Activated naive CD8-positive, alpha-beta T cell treated with anti-CD3 and anti-CD28 coated beads for 36 hours (primary cell): Measurements from ENCODE around the gene ELP4. TPM values are rescaled to one million over a fixed set of nuclear protein-coding genes. Genes with fewer than 3 reads are reported as not detected.

ENCODE experiments used
- DNase-seq: peaks from one replicate; pipeline ENCODE4 v3.0.0; 2021
- H3K27ac Mint-ChIP-seq: one replicate; pipeline ENCODE4 v1.8.0; 2022; ENCODE audit warnings: mild to moderate bottlenecking, moderate library complexity, mixed read lengths
- H3K27me3 Mint-ChIP-seq: one replicate; pipeline ENCODE4 v1.8.0; 2022; ENCODE audit warnings: mild to moderate bottlenecking, mixed read lengths
- H3K36me3 Mint-ChIP-seq: one replicate; pipeline ENCODE4 v1.8.0; 2021; ENCODE audit warnings: mild to moderate bottlenecking, mixed read lengths
- H3K4me1 Mint-ChIP-seq: one replicate; pipeline ENCODE4 v1.8.0; 2021; ENCODE audit warnings: mixed read lengths
- H3K4me3 Mint-ChIP-seq: one replicate; pipeline ENCODE4 v1.8.0; 2022; ENCODE audit warnings: mild to moderate bottlenecking, moderate library complexity, mixed read lengths
- H3K9me3 Mint-ChIP-seq: one replicate; pipeline ENCODE4 v1.8.0; 2022; ENCODE audit warnings: mixed read lengths
- total RNA-seq, 2 experiments: library from RNA; stranded (reverse); gene quantifications; one replicate each; pipeline ENCODE4 v1.2.3, GENCODE V29; 2021

Gene ELP4
- total RNA-seq, 2 experiments from 2014 or later: 17.6 to 17.8 TPM

DNA sequence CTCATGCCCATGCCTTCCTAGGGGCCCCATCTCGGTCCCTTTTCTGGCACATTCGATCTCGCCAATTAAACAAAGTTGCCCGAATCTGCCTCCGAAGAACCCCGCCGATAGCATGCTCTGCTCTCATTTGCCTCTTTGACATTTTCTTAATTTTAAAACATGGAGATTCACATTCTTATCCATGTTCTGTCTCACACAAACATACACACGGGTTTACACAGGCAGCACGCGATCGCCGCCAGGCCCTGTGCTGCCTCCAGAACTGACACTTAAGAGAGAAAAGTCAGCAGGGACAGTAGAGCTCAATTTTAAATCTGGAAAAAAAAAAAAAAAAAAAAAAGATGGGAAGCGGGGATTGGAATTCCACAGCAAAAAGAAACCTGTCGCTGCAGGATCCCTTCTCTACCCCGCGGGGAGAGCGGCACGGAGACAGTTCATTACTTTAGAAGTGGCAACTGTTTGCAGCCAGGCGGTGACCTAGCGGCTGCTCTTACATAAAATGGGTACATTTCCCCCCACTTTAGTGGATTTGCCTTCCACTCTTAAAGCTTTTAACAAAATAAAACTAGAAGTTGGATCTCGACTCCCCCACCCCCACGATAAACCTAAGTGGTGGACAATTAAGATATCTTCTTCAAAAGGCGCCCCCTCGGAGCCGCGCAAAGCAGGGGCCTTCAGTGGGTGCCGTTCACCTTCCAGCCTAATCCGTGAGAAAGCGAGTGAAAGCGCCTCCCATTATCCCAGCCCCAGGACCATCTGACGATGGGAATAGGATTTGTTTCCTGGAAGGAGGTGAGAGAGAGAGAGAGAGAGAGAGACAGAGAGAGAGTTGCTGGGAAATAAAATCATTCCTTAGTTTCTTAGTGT, 287.9 kb downstream of the ELP4 start:
- no peak for DNase-seq
- Mint-ChIP-seq H3K4me3 (peak overlapping the region; percentile 42), H3K36me3 (peaks cover 13% of the 10 kb centered on the region), H3K27me3 (peaks cover 92% of the 10 kb centered on the region), H3K27ac (peak overlapping the region; percentile 70), H3K4me1 (peaks cover 16% of the 10 kb centered on the region), H3K9me3 (peaks cover 18% of the 10 kb centered on the region)

DNA sequence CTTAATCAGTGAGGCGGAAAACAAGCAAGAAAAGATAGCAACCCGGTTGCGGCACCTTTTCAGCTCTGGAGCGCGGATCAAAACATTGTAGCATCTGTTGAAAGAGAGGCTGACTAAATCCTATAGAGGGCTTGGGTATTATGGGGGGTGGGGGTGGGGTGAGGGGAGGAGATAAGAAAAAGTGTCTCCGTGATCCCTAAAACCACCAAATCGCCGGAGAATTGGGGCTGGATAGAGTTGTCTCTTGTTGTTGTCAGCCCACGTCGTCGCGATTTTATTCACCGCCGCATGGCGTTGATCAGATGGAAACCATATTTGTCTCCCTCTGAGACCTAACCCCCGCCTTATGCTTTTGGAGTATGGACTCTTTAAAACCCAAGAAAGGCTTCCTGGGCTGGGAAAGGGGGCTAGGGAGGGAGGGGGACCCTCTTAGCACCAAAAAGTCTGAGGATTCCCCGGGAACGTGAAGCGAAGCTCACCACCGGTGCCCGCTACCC, 288.5 kb downstream of the ELP4 start:
- Mint-ChIP-seq H3K4me3 (peak overlapping the region; percentile 42), H3K4me1 (peaks cover 22% of the 10 kb centered on the region), H3K36me3 (peaks cover 16% of the 10 kb centered on the region), H3K27me3 (peaks cover 99% of the 10 kb centered on the region), H3K27ac (peak overlapping the region; percentile 70), H3K9me3 (peaks cover 23% of the 10 kb centered on the region)
- no peak for DNase-seq

DNA sequence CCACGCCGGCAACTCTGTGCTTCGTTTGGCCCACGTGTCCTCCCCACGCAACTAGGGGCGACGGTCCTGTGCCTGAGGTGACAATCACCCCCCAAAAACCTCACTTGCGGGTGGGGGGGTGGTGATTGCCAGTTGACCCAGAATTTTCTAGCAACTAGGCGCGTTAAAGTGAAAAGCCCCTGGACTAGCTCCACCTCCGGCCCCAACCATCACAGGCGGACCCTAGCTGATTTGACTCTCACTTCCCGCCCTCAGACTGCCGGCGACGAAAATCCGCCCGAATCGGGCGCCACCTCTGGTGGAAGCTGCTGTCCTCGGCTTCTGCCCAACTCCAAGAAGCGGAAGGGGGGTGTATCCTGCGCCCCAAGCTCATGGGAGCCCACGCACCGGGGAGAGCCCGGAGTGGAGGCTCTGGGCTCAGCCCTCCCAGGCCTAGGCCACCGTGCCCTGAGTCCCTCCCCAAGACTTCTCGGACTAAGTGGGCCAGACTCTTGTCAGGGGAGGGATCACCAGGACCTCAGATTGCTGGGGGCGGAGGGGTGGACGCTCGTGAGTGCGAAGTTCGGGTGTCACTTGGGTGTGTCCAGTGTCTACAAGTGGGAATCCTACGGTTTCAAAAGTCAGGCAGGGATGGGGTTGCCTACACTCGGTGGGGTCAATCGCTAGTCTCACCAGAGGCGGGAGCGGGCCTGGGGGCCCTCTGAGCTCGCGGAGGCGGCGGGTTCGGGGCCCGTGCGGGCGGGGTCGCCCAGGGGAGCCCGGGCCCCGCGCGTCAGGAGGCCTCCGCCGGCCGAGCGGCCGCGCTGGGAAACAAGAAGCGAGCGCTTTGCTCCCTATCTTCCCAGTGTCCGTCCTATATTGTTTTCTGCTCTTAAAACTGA, 289.2 kb downstream of the ELP4 start:
- Mint-ChIP-seq H3K36me3 (peaks cover 16% of the 10 kb centered on the region), H3K4me3 (peak overlapping the region; percentile 29), H3K27me3 (peaks cover 99% of the 10 kb centered on the region), H3K9me3 (peaks cover 30% of the 10 kb centered on the region), H3K4me1 (peaks cover 29% of the 10 kb centered on the region), H3K27ac (no peak overlapping the region)
- DNase-seq: no peak

DNA sequence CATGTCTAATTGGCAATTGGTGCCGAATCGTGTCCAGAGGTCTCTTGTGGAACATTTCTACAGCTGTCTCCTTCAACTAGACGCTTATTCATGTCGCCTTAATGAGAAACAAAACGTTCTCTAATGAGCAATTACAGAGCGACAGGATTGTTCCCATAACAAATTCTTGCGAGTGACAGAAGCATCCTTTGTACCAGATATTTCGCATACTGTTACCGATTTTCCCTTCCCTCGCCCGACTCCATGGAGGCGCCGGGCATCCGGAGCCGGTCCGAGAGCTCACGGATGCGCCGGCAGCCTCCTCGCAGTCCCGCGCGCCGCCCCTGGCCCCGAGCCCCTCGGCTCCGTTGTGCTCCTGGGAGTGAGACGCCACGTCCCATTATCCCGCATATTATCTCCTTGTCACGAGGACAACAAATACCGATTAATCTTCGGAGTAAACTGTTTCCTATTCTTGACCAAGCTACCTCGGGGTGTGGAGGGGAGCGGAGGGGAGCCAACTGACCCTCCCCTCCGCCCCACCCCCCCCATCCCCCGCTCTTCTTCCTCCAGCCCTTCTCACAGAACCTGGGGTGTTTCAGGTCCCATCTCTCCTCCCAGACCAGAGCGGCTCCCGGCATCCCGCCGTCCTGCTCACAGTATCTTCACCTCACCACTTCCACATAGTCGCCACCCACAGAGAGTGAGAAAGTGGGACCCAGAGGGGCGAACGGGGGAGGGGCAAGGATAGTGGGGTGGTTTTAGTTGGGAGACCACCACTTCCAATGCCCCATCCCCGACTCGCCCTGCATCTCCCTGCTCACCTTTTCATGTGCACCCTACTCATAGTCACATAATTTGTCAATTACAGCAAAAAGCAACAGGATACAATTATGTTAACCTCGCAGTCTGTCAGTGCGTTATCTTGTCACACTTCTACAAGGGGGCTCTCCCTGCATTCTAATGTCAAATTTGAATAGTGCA, 290.1 kb downstream of the ELP4 start:
- Mint-ChIP-seq H3K27me3 (peaks cover 100% of the 10 kb centered on the region), H3K36me3 (peaks cover 18% of the 10 kb centered on the region), H3K4me1 (peaks cover 38% of the 10 kb centered on the region), H3K27ac (peak overlapping the region; percentile 56), H3K9me3 (peaks cover 30% of the 10 kb centered on the region), H3K4me3 (peak overlapping the region; percentile 54)
- DNase-seq: no peak

DNA sequence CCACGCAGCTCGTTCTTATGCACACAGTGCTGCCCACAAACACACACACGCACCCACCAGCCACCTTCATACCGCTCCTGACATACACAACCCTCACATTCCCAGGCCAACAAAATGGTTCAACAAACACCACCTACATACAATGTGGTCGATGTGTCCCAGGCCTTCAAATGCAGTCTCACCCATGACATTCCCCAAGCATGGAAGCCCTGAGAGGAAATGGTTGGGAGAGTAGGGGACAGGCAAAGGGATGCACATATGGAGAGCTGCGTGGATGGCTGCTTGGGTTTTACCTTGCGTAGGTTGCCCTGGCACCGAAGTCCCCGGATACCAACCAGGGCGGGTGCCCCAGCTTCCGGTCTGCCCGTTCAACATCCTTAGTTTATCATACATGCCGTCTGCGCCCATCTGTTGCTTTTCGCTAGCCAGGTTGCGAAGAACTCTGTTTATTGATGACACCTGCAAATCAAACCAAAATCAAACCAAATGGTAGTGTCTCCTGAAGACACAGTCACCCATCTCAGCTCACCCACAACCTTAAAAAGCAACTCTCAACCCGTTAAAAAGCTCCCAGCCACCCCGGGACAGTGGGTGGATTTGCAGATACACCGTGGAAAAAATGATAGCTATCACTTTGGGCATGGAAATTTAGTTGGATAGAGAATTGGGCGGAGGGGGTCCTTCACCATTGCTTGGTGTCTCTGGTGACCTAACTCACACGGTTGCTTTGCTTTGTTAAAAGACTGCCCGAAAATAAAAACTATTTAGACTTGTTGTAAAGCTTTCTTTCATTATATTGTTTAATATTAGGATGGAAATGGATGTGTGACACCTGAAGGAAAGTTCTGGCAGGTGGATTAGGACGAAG, 291.1 kb downstream of the ELP4 start:
- Mint-ChIP-seq H3K4me3 (peak overlapping the region; percentile 54), H3K27ac (no peak overlapping the region), H3K4me1 (peaks cover 40% of the 10 kb centered on the region), H3K36me3 (peaks cover 20% of the 10 kb centered on the region), H3K9me3 (peaks cover 30% of the 10 kb centered on the region), H3K27me3 (peaks cover 98% of the 10 kb centered on the region)
- no peak for DNase-seq

DNA sequence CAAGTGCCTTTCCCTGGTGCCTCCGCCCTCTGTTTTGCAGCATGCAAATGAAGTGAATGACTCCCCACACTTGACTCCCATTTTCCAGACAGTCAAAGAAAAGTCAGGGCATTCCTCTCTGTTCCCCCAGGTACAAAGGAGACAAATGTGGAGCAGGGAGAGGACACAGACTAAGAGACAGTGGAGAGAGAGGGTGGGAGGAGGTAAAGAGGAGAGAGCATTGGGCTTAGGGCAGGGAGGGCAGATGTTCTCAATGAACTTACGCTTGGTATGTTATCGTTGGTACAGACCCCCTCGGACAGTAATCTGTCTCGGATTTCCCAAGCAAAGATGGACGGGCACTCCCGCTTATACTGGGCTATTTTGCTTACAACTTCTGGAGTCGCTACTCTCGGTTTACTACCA, 291.7 kb downstream of the ELP4 start:
- H3K27me3 Mint-ChIP-seq: peaks cover 97% of the 10 kb centered on the region
- H3K27ac Mint-ChIP-seq: no peak overlapping the region
- peaks cover 40% of the 10 kb centered on the region for H3K4me1 Mint-ChIP-seq
- H3K4me3 Mint-ChIP-seq: no peak overlapping the region
- H3K36me3 Mint-ChIP-seq: peaks cover 20% of the 10 kb centered on the region
- no peak for DNase-seq
- peaks cover 30% of the 10 kb centered on the region for H3K9me3 Mint-ChIP-seq

DNA sequence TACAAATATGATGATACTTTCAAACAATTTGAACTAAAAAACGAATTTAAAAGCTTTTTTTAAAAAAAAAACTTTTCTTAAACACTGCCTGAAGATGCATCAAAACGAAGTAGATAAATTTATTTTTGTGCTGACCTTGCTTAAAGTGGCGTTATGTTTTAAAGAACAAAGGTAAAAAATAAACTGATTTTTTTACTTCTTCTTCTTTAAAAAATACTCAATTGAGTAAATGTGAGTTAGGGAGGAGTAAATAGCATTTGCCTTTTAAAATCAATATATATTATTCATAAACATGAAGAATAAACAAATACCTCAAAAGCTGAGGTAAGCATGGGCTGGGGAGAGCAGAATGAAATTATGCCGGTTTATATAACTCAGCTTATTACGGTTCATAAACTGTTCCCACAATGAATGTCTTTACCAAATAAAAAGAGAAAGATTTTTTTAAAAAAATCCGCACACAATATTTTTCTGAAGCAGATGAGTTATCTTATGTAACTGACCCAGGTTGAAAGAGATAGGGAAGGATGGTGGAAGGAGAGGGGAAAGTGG, 292.5 kb downstream of the ELP4 start:
- Mint-ChIP-seq H3K9me3 (peaks cover 31% of the 10 kb centered on the region), H3K36me3 (peaks cover 20% of the 10 kb centered on the region), H3K4me1 (peaks cover 39% of the 10 kb centered on the region), H3K27ac (no peak overlapping the region), H3K4me3 (no peak overlapping the region), H3K27me3 (peaks cover 97% of the 10 kb centered on the region)
- DNase-seq: no peak

DNA sequence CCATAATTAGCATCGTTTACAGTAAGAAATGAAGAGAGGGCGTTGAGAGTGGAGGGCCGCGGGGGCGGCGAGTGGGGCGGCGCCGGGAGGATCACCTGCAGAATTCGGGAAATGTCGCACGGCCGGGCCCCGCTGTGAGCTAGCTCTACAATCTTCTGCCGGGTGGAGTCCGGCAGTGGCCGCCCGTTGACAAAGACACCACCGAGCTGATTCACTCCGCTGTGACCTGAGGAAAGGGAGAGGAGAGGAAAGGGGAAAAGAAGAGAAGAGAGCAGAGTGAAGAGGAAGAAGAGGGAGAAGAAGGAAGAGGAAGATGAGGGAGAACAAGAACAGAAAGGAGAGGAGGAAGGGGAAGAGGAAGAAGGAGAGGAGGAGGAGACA, 293.0 kb downstream of the ELP4 start:
- Mint-ChIP-seq H3K27me3 (peaks cover 97% of the 10 kb centered on the region), H3K4me3 (no peak overlapping the region), H3K27ac (no peak overlapping the region), H3K36me3 (peaks cover 20% of the 10 kb centered on the region), H3K9me3 (peaks cover 29% of the 10 kb centered on the region), H3K4me1 (peaks cover 38% of the 10 kb centered on the region)
- no peak for DNase-seq

DNA sequence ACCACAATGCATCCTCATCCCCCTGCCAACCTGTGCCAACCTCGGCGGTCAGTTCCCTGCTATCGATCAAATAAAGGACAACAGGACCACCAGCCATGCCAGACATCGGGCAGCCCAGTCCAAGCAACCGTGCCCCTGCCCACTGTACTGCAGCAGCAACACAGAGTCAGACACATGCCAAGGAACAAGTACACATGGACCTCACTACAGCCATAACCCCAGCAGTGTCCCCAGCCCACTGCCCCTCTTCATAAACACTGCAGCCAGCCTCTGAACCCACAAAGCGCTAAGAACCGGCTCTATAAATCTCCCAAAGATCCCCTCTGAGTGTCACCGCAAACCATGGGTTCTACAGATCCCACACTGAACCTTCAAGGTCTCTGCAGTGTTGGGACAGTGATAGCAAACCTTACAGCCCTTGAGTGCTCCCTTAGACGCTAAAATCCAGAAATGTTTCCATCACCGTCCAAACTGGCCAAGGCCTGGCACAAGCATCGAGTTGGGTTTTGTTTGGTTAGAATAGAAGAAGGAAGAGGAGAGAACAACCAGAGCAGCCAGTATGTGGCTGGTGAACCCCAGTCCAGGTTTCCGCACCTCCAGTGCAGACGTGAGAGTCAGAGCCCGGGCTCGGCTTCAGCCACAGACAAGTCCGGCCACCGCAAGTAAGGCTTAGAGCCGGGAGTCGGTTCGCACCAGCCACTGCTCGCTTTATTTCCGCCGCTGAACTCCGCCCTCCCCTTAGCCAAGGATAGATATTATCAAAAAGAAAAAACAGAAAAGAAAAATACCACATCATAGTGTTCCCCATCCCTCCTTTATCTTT, 293.6 kb downstream of the ELP4 start:
- peaks cover 35% of the 10 kb centered on the region for H3K4me1 Mint-ChIP-seq
- no peak overlapping the region for H3K27ac Mint-ChIP-seq
- H3K36me3 Mint-ChIP-seq: peaks cover 19% of the 10 kb centered on the region
- H3K9me3 Mint-ChIP-seq: peaks cover 26% of the 10 kb centered on the region
- DNase-seq: no peak
- H3K27me3 Mint-ChIP-seq: peaks cover 97% of the 10 kb centered on the region
- peak overlapping the region; percentile 16 for H3K4me3 Mint-ChIP-seq

DNA sequence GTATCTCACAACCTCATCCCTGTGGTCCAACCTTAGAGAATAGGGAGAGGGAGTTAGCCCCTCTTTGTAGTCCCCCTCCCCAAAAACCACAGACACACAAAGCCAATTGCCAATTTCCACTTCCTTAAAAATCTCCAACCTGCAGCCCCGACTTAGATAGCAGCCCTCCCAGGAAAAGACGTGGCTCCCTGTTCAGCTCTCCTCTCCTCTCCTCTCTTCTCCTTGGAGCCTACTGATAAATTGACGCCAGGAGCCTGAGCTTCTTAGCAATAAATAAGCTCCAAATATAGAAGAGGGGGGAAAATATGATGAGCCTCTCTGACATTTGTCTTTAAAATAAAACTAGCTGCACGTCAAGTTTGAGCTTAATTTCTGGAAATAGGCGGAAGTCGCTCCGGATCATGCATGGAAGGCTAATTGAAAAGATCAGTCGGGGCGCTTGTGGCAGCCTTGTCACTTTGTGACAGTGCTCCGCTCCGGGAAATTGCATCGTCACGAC, 294.3 kb downstream of the ELP4 start:
- Mint-ChIP-seq H3K27ac (peak overlapping the region; percentile 48), H3K4me1 (peaks cover 38% of the 10 kb centered on the region), H3K36me3 (peaks cover 19% of the 10 kb centered on the region), H3K9me3 (peaks cover 26% of the 10 kb centered on the region), H3K27me3 (peaks cover 97% of the 10 kb centered on the region), H3K4me3 (peak overlapping the region; percentile 71)
- no peak for DNase-seq

DNA sequence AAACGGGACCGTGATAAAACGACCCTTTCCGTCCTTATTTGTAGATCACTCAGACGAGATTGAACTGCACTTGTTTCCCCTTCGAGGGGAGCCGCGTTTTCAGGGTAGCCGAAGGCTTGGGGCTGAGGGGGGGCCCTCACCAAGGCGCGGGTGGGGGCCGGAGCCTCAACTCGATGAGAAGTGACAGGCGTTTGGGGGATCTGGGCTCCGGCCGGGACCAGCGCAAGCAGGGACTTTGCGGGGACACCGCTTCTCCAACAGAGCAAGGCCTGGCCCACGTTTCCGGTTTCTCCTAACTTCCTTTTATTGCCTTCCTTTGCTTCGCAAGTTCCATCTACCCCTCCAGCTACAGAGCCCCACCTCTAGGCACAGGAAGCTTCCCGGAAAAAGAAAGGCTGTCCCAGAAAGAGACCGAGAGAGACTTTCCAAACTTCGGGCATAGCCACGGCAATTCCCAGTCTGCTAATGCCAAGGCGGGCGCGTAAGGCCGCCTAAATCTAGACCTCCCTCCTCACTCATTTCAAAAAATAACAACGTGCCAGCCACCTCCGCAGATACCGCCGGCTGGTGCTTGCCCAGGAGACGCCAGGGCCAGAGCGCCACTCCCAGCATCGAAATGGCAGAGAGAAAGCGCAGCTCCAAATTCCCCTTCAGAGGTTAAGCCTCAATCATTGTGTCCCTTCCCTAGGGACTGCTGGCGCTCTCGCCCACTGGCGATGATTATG, 294.9 kb downstream of the ELP4 start:
- Mint-ChIP-seq H3K9me3 (peaks cover 26% of the 10 kb centered on the region), H3K27ac (peak overlapping the region; percentile 48), H3K27me3 (peaks cover 97% of the 10 kb centered on the region), H3K4me3 (peak overlapping the region; percentile 71), H3K4me1 (peaks cover 44% of the 10 kb centered on the region), H3K36me3 (peaks cover 17% of the 10 kb centered on the region)
- DNase-seq: no peak

DNA sequence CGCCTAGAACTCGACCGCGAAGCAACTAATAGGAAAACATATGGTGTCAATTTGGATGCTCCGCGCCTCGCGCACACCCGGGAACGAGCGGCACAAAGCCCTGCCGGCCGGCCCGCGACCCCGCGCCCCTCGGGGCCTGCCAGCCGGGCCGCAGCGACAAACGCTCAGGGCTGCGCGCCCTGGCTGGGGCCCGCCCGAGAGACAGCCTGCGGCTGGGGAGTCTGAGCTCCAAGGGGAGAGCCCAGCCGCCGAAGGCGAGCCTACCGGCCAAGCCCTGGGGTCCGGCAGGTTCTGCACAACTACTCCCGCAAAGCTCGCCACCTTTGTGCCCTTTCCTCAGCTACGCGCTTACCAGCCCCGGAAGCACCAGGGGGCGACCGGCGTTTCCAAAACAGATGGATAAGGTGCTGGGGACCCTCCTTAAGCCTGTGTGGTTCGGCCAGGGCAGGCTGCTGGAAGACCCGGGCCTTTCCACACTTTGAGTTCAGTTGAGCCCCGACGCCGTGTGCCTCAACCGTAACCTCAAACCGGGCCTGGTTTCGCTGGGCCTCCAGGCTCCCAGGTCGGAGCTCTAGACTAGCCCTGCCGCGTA, 295.6 kb downstream of the ELP4 start:
- Mint-ChIP-seq H3K9me3 (peaks cover 22% of the 10 kb centered on the region), H3K36me3 (peaks cover 15% of the 10 kb centered on the region), H3K4me3 (peak overlapping the region; percentile 71), H3K27ac (peak overlapping the region; percentile 48), H3K27me3 (peaks cover 97% of the 10 kb centered on the region), H3K4me1 (peaks cover 43% of the 10 kb centered on the region)
- DNase-seq: no peak
